GM19023 (cell line): Measurements from ENCODE around the gene RPUSD3.
A peak's percentile ranks its signal among the peaks of the same experiment; 100 is the strongest.

ENCODE experiments used
- ATAC-seq: cut with Tn5 transposase; IDR thresholded peaks from one replicate; pipeline ENCODE4 v1.9.1; 2021; ENCODE audit warnings: mild to moderate bottlenecking, moderate library complexity; ENCODE audit not compliant: unreplicated experiment

The RPUSD3 gene

DNA sequence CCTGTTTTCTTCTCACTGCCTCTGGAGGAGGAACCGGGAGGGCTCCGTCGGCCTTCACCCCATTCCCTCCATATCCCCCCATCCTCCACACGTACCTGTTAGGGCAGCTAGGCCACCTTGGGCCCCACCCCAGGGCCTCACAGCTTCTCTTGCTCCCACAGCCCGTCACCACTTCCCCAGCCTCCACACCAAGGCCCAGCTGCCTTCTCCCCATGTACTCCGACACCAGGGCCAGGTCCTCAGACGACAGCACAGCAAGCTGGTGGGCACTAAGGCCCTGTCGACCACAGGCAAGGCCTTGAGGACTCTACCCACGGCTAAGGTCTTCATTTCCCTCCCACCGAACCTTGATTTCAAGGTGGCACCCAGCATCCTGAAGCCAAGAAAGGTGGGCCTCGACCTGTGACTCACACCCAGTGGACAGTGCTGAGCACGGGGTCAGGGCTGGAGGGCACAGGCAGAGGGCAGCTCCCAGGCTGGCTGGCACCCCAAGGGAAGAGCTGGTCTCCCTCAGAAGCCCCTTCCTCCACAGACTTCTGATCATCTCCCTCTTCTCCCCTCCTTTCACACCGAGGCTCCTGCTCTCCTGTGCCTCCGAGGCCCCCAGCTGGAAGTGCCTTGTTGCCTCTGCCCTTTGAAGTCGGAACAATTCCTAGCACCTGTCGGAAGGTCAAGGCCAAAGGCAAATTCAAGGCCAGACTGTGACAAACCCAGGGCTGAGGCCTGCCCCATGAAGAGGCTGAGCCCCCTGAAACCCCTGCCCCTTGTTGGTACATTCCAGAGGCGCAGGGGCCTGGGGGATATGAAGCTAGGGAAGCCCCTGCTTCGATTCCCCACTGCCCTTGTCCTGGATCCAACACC, 9.1 kb downstream of the RPUSD3 start:
- no peak for ATAC-seq

DNA sequence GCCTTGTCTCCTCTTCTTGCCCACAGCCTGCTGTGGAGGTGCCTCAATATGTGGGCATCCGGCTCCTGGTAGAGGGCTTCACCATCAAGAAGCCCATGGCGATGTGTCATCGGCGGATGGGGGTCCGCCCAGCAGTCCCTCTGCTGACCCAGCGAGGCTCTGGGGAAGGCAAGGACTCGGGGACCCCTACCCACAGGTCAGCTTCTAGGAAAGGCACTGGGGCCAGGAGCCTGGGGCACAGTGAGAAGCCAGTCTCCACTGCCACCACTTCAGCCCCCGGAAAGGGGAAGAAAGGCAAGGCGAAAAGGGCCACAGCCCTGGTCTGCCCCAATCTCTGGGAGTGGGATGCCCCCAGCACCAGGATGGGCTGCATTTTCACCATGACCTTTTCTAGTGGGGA, 10.7 kb downstream of the RPUSD3 start:
- no peak for ATAC-seq

GRCh38 chr3:9831253-9831652, 12.6 kb downstream of the RPUSD3 start:
- no peak for ATAC-seq

GRCh38 chr3:9828801-9829755, 14.7 kb downstream of the RPUSD3 start:
- ATAC-seq, result no peak

GRCh38 chr3:9826815-9827573, 16.8 kb downstream of the RPUSD3 start:
- no peak for ATAC-seq

- ATAC-seq, result no peak
Observed at GRCh38 chr3:9825451-9826040, 18.3 kb downstream of the RPUSD3 start.

GRCh38 chr3:9820946-9821345, 22.9 kb downstream of the RPUSD3 start:
- no peak for ATAC-seq

DNA sequence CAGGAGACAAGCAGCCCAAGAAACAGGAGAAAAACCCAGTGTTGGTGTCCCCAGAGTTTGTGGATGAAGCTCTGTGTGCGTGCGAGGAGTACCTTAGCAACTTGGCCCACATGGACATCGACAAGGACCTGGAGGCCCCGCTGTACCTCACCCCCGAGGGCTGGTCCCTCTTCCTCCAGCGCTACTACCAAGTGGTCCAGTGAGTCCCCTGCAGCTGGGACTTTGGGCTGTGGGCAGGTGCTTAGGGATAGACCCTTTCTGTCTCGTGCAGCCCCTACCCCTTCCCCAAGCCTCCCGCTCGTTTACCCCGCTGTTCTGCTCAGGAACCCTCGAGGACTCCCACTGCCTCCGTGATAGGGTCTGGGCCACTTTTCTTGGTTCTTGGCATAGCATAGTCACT, 23.3 kb downstream of the RPUSD3 start:
- ATAC-seq, result no peak

- no peak for ATAC-seq
Observed at GRCh38 chr3:9818666-9819335, 25.0 kb downstream of the RPUSD3 start.

DNA sequence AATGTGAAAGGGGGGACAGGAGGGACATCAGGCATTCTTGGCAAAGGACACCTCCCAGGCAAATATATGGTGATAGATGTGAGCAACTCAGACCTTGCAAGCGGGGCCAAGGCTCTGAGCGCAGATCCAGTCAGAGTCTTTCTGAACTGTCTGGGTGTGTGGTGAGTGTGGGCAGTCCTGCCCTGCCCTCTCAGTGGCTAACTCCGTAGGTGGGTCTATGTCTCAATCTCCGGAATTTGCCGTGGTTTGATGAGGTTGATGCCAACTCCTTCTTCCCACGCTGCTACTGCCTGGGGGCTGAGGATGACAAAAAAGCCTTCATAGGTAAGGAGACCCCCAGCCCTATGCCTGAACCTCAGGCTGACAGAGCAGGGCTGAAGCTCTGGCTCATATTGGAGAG, 26.4 kb downstream of the RPUSD3 start:
- ATAC-seq, result no peak

DNA sequence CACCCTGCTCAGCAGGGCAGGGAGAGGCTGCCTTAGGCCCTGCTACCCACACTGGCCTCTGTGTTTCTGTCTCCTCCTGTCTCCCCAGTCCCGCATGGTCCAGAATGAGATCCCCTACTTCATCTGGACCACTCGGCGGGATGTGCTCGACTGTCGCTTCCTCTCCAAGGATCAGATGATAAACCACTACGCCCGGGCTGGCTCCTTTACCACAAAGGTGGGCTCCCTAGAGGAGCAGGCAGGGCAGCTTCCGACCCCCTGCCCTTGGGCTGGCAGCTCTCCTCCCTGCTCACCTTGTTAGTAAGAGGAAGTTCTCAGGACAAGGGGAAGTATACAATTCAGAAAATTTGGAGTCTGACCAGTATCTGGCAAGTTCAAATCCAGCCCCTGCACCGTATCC, 27.8 kb downstream of the RPUSD3 start:
- ATAC-seq, result no peak

DNA sequence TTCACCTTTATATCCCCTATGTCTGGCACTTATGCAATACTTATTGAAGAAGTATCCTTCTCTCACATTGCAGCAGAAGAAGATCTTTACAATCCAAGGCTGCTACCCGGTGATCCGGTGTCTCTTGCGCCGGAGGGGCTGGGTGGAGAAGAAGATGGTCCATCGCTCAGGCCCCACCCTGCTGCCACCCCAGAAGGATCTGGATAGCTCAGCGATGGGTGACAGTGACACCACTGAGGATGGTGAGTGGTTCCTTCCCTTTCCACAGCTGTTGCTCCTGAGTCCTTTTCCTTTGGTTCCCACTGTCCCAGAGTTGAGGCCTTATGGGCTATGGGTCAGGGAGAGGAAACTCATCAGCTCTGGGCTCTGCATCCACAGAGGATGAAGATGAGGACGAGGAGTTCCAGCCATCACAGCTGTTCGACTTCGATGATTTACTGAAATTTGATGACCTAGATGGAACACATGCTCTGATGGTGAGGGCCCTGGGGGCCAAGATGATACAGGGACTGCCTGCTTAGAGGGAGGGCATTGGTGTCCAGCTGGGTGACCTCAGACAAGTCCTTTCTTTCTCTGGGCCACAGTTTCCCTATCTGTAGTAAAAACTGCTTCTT, 30.8 kb downstream of the RPUSD3 start:
- no peak for ATAC-seq

- no peak for ATAC-seq
Observed at GRCh38 chr3:9810846-9811245, 33.0 kb downstream of the RPUSD3 start.

- ATAC-seq, result no peak
Observed at GRCh38 chr3:9810433-9810770, 33.4 kb downstream of the RPUSD3 start.

DNA sequence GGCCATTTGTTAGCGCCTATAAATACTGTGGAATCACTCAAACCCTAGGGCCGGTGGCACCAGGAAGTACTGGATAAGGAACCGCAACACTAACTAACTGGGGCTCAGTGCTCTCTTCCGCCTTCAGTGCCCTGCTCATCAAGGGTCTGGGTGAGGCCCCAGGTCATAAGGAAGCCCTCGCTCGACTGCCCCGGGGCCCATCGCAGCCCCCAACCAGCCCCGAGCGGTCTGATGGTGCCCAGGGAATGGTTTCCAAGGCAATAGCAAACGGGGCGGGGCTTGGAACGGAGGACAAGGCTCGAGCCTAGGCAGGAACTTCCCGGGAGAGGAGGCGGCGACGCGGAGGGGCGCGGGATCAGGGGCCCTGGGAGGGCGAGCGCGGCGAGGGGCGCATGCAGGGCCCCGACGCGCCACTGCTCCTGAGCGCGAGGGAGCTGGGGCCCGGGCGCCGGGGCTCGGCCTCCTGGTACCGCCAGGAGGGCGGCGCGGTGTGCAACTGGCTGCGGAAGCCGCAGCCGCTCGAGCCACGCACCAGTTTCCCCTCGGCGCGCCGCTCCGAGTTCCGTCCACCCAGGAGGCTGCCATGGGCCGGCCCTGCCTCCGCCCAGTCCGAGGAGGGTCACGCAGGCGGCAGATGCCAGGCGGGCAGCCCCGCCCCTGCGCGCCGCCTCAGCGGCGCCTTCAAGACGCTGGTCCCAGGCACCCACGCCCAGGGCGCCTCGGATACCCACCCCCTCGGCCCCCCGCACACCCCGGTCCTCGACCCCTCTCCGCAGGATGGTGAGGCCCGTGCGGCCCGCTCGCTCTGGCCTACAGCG, 34.0 kb downstream of the RPUSD3 start, which contains the start of gene TTLL3:
TTLL3 (plus strand) TSS at position 648 of the 818 bp plus-strand sequence. CDS start 400 bp downstream, outside the sequence.
- ATAC-seq, result peak; percentile 41

GRCh38 chr3:9809239-9809614, 34.6 kb downstream of the RPUSD3 start:
- ATAC-seq, result no peak

DNA sequence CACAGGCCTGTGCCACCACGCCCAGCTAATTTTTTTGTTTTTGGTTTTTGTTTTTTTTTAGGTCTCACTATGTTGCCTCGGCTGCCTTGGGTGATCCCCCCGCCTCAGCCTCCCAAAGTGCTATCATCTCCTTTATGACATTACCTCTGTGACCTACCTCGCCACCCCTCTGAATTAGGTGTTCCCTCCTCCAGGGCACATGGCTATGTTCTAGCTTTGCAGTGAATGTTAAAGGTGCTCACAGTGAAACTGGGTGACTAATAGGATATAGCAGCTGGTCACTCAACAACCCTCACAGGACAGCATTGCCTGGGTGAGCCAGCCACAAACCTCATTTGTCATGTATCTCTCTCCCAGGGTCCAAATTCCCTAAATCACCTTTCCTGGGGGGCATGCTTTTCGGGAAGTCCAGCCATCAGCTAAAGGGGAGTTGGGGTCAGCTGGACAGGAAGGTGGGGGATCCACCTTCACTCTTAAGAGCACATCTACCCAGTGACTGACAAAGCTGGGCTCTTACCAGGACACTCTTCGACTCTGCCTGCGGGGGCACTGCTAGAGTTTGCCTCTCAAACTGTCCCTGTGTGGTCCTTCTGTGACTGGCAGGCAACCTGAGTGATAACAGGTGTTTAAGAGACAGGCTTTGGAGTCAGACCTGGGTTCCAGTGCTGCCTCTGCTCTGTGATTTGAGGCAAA, 35.3 kb downstream of the RPUSD3 start:
- peak; percentile 54 for ATAC-seq

GRCh38 chr3:9807981-9808344, 35.8 kb downstream of the RPUSD3 start:
- no peak for ATAC-seq
